ENCODE measurements around the gene GNG7.

The GNG7 gene

DNA sequence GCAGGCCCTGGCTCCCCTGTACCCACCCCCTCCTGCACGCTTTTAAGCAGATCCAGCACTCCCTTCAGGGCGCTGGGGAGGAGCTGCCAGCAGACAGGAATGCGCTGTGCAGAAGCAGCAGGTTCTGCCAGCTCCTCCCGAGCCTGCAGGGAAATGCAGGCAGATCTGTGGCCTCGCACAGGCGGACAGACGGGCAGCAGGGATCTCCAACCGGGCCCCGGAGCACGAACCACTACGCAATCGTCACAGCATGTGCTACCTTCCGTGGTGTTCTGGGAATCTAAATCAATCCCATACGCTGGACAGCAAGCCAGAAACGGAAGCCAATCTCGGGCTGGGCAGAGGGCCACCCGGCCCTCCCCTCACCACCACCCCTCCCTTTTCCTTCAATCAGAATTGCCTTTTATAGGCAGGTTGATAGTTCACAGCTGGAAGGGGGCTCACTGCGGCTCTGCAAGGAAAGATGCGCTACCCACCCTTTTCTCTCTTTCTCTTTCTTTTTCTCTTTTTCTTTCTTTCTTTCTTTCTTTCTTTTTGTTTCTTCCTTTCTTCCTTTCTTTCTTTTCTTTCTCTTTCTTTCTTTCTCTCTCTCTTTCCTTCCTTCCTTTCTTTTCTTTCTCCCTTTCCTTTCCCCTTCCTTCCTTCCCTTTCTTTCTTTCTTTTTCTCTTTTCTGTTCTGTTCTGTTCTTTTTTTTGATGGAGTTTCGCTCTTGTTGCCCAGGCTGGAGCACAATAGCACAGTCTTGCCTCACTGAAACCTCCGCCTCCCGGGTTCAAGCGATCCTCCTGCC is 99.9 kb downstream of the GNG7 start:
- Mint-ChIP-seq H3K27me3 (no peaks in the 10 kb centered on the region), H3K27ac (ENCODE audit: low read depth) (peak overlapping the region; percentile 85), H3K36me3 (ENCODE audit: insufficient read depth) (peaks cover 12% of the 10 kb centered on the region), H3K4me1 (peaks cover 20% of the 10 kb centered on the region), H3K4me3 (no peak overlapping the region), H3K9me3 (no peaks in the 10 kb centered on the region)
- no peak for DNase-seq (ENCODE audit: low spot score in 2 of 2)
- ATAC-seq (replicated peaks; ENCODE audit: extremely low read depth, poor library complexity, severe bottlenecking): no peak

DNA sequence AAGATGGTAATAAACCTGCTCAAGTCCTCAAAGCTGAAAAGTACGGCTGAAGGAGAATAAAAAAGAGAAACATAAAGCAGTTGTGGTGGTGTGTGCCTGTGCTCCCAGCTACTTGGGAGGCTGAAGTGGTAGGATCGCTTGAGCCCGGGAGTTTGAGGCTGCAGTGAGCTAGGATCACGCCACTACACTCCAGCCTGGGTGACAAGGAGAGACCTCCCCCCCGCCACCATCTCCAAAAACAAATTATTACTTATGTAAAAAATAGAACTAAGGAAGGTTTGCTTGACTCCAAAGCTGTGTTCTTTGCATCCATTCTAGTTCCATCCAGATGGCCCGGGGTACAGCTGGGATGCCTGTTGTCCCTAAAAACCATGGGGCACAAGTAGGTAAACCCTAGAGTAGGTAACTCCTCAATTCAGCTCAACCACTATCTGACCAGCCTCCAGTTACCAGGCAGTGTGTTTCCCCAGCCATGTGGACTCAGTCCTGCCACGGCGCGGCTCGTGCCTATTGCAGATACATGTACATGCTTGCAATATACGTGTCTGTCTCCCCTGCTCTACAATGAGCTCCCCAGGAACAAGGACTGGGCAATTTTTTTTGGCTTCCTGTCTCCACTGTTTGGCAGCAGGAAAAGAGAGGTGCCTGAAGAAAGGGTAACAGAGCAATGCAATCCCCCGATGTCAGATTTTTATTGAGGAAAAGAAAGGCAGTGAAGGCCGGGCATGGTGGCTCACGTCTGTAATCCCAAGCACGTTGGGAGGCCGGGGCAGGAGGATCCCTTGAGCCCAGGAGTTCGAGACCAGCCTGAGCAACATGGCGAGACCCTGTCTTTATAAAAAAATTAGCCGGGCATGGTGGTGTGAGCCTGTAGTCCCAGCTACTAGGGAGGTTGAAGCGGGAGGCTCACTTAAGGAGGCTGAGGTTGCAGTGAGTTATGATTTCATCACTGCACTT is 101.3 kb downstream of the GNG7 start:
- Mint-ChIP-seq H3K4me3 (no peak overlapping the region), H3K27me3 (no peaks in the 10 kb centered on the region), H3K36me3 (ENCODE audit: insufficient read depth) (peaks cover 11% of the 10 kb centered on the region), H3K4me1 (peaks cover 19% of the 10 kb centered on the region), H3K9me3 (no peaks in the 10 kb centered on the region), H3K27ac (ENCODE audit: low read depth) (no peak overlapping the region)
- DNase-seq (ENCODE audit: low spot score in 2 of 2): no peak
- no peak for ATAC-seq (replicated peaks; ENCODE audit: extremely low read depth, poor library complexity, severe bottlenecking)

DNA sequence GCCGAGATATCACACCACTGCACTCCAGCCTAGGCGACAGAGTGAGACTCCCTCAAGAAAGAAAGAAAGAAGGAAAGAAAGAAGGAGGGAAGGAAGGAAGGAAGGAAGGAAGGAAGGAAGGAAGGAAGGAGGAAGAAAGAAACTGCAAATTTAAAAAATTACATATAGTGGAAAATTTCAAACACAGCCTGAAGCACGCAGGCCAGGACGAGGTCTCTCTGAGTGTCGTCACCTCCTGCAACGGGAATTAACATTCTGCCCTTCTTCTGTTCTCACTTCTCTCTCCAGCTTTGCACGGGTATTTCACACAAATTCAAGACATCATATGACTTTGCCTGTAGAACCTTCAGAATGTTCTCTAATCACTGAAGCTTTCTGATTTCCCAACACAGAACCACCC is 108.2 kb downstream of the GNG7 start:
- Mint-ChIP-seq H3K4me3 (no peak overlapping the region), H3K27me3 (no peaks in the 10 kb centered on the region), H3K9me3 (no peaks in the 10 kb centered on the region), H3K4me1 (peaks cover 8% of the 10 kb centered on the region), H3K27ac (ENCODE audit: low read depth) (no peak overlapping the region), H3K36me3 (ENCODE audit: insufficient read depth) (peaks cover 5% of the 10 kb centered on the region)
- no peak for ATAC-seq (replicated peaks; ENCODE audit: extremely low read depth, poor library complexity, severe bottlenecking)
- DNase-seq (ENCODE audit: low spot score in 2 of 2): no peak

DNA sequence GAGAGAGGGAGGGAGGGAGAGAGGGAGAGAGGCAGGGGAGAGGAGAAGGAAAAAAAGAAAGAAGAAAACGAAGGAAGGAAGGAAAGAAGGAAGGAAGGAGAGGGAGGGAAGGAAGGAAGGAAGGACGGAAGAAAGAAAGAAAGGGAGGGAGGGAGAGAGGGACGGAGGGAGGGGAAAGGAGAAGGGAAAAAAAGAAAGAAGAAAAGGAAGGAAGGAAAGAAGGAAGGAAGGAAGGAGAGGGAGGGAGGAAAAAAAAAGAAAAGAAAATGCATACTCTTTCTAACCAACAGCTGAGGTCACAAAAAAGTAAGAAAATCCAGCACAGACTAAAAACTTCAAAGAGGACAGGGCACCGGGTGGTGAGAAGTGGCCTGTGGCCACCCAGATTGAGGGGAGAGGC is 109.7 kb downstream of the GNG7 start:
- Mint-ChIP-seq H3K36me3 (ENCODE audit: insufficient read depth) (no peaks in the 10 kb centered on the region), H3K4me3 (no peak overlapping the region), H3K27me3 (no peaks in the 10 kb centered on the region), H3K9me3 (no peaks in the 10 kb centered on the region), H3K4me1 (no peaks in the 10 kb centered on the region), H3K27ac (ENCODE audit: low read depth) (no peak overlapping the region)
- DNase-seq (ENCODE audit: low spot score in 2 of 2) (no peak), ATAC-seq (replicated peaks; ENCODE audit: extremely low read depth, poor library complexity, severe bottlenecking) (no peak)

- Mint-ChIP-seq H3K9me3 (no peaks in the 10 kb centered on the region), H3K4me3 (no peak overlapping the region), H3K27ac (ENCODE audit: low read depth) (no peak overlapping the region), H3K27me3 (no peaks in the 10 kb centered on the region), H3K36me3 (ENCODE audit: insufficient read depth) (no peaks in the 10 kb centered on the region), H3K4me1 (no peaks in the 10 kb centered on the region)
- DNase-seq (ENCODE audit: low spot score in 2 of 2): no peak
- no peak for ATAC-seq (replicated peaks; ENCODE audit: extremely low read depth, poor library complexity, severe bottlenecking)
These were observed 110.8 kb downstream of the GNG7 start for GRCh38 chr19:2591537-2592291.

- H3K27me3 Mint-ChIP-seq: no peaks in the 10 kb centered on the region
- H3K36me3 Mint-ChIP-seq (ENCODE audit: insufficient read depth): no peaks in the 10 kb centered on the region
- no peak overlapping the region for H3K27ac Mint-ChIP-seq (ENCODE audit: low read depth)
- H3K4me1 Mint-ChIP-seq: no peaks in the 10 kb centered on the region
- ATAC-seq (replicated peaks; ENCODE audit: extremely low read depth, poor library complexity, severe bottlenecking): no peak
- no peaks in the 10 kb centered on the region for H3K9me3 Mint-ChIP-seq
- H3K4me3 Mint-ChIP-seq: no peak overlapping the region
- no peak for DNase-seq (ENCODE audit: low spot score in 2 of 2)
These were observed 111.7 kb downstream of the GNG7 start for GRCh38 chr19:2590630-2591399.

DNA sequence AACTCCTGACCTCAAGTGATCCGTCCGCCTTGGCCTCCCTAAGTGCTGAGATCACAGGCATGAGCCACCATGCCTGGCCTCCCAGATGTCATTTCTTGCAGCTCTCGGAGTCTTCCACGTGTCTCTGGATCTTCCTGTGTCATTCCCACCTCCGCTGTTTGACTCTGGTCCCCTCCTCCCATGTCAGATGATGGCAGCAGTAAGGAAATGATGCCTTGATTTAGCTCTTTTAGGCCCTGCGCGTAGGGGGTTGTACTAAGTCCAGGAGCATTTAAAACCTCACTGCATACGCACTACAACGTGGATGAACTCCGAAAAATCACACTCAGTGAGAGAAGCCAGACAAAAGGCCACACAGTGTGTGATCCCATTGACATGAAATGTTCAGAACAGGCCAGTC is 113.1 kb downstream of the GNG7 start:
- no peaks in the 10 kb centered on the region for H3K4me1 Mint-ChIP-seq
- no peak overlapping the region for H3K4me3 Mint-ChIP-seq
- H3K36me3 Mint-ChIP-seq (ENCODE audit: insufficient read depth): no peaks in the 10 kb centered on the region
- DNase-seq (ENCODE audit: low spot score in 2 of 2): no peak
- no peak overlapping the region for H3K27ac Mint-ChIP-seq (ENCODE audit: low read depth)
- H3K9me3 Mint-ChIP-seq: no peaks in the 10 kb centered on the region
- ATAC-seq (replicated peaks; ENCODE audit: extremely low read depth, poor library complexity, severe bottlenecking): no peak
- H3K27me3 Mint-ChIP-seq: no peaks in the 10 kb centered on the region

DNA sequence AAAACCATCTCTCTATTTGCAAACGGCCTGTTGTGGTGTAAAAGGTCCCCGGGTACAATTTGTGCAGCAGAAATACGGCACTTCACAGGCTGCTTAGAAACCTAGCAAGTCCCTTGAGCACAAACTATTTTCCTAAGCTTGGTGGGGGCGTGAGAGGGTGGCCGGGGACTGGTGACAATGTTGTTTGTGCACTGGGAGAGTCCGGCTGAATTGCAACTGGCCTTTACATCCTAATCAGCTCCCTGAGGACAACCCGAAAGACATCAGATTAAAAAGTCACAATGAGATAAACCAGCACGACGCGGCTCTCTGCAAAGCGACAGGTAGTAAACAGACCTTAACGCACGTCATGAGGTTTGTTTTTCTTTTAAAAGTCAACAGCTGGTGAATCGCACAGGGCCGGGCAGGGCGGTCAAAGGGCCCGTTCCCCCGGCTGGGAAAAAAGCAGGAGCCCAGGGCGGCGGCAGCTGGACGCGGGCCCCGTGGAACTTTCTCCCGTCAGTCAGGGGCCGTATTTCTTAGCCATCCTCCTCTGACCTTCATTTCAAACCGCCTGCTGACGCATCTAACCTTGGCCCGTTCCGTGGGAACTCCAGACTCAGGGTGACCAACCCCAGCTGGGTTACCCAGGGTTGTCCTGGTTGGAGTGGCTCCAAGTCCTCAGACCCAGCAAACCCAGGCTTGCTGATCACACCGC is 114.3 kb downstream of the GNG7 start:
- Mint-ChIP-seq H3K27ac (ENCODE audit: low read depth) (no peak overlapping the region), H3K9me3 (no peaks in the 10 kb centered on the region), H3K27me3 (peaks cover 7% of the 10 kb centered on the region), H3K4me1 (no peaks in the 10 kb centered on the region), H3K36me3 (ENCODE audit: insufficient read depth) (no peaks in the 10 kb centered on the region), H3K4me3 (no peak overlapping the region)
- DNase-seq (ENCODE audit: low spot score in 2 of 2): no peak
- no peak for ATAC-seq (replicated peaks; ENCODE audit: extremely low read depth, poor library complexity, severe bottlenecking)

GRCh38 chr19:2587001-2587719 is 115.3 kb downstream of the GNG7 start:
- no peak overlapping the region for H3K4me3 Mint-ChIP-seq
- no peaks in the 10 kb centered on the region for H3K4me1 Mint-ChIP-seq
- H3K9me3 Mint-ChIP-seq: no peaks in the 10 kb centered on the region
- peak overlapping the region; percentile 39 for H3K27ac Mint-ChIP-seq (ENCODE audit: low read depth)
- H3K36me3 Mint-ChIP-seq (ENCODE audit: insufficient read depth): no peaks in the 10 kb centered on the region
- no peak for DNase-seq (ENCODE audit: low spot score in 2 of 2)
- H3K27me3 Mint-ChIP-seq: peaks cover 7% of the 10 kb centered on the region
- no peak for ATAC-seq (replicated peaks; ENCODE audit: extremely low read depth, poor library complexity, severe bottlenecking)

DNA sequence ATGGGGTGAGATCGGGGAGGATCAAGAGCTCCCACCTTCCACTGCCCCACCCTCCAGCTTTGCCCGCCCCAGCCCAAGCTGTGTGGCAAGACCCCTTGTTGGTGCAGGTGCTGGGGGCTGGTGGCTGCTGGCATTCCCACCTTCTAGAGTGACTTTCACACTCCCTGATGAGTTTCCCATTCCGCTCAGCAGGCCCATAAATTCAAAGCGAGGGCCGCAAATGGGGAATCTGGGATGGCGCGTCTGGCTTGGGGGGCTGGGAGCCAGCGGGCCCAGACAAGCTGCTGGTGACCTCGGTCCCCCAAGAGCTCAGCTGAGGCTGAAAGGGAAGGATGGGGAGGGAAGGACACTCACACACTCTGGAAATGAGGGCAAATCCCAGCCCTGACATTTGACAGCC is 116.3 kb downstream of the GNG7 start:
- Mint-ChIP-seq H3K27me3 (peaks cover 7% of the 10 kb centered on the region), H3K4me3 (no peak overlapping the region), H3K4me1 (no peaks in the 10 kb centered on the region), H3K27ac (ENCODE audit: low read depth) (no peak overlapping the region), H3K36me3 (ENCODE audit: insufficient read depth) (peaks cover 2% of the 10 kb centered on the region), H3K9me3 (no peaks in the 10 kb centered on the region)
- ATAC-seq (replicated peaks; ENCODE audit: extremely low read depth, poor library complexity, severe bottlenecking): no peak
- DNase-seq (ENCODE audit: low spot score in 2 of 2): no peak

DNA sequence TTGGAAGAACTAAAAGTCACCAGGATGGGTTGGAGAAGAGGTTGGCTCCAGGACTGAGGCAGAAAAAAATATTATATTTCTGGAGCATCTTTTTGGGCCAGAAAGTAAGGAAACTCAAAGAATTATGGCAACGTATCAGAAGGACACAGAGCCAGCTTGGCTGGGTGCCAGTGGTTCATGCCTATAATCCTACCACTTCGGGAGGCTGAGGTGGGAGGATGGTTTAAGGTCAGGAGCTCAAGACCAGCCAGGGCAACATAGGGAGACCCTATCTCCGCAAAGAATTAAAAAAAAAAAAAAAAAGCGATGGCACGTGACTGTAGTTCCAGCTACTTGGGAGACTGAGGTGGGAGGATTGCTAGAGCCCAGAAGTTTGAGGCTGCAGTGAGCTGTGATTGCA is 118.5 kb downstream of the GNG7 start:
- peaks cover 2% of the 10 kb centered on the region for H3K36me3 Mint-ChIP-seq (ENCODE audit: insufficient read depth)

More for the DNA sequence above, 118.5 kb downstream of the GNG7 start:
- no peak overlapping the region for H3K27ac Mint-ChIP-seq (ENCODE audit: low read depth)
- peaks cover 7% of the 10 kb centered on the region for H3K27me3 Mint-ChIP-seq
- H3K4me1 Mint-ChIP-seq: no peaks in the 10 kb centered on the region
- DNase-seq (ENCODE audit: low spot score in 2 of 2) (no peak), ATAC-seq (replicated peaks; ENCODE audit: extremely low read depth, poor library complexity, severe bottlenecking) (no peak)
- no peak overlapping the region for H3K4me3 Mint-ChIP-seq
- H3K9me3 Mint-ChIP-seq: no peaks in the 10 kb centered on the region

Measured in central memory CD8-positive, alpha-beta T cell (primary cell).